Natural killer cell treated with Interleukin-12 subunit alpha and Interleukin-12 subunit beta and Interleukin-15 and Interleukin-18, amount 100 ng/mL, for 72 hours (primary cell): Measurements from ENCODE around the gene SRSF4. TPM values are rescaled to one million over a fixed set of nuclear protein-coding genes. Genes with fewer than 3 reads are reported as not detected.

Experiments used
- ATAC-seq, 2 donors: fragments of 150-1000 bp; cut with Tn5 transposase in 1 of 2; sonication (Bioruptor Pico), chemical (Tn5 transposase) in 1 of 2; 2 replicates each; pipeline ENCODE4 v1.10.0; 2021
- DNase-seq: peaks from one replicate; pipeline ENCODE4 v3.0.0; 2022; ENCODE audit warnings: low spot score
- H3K27ac Mint-ChIP-seq, 2 donors: 1 replicate in 1 of 2; 2 replicates in 1 of 2; pipeline ENCODE4 v1.8.0; 2022; ENCODE audit warnings: mixed read lengths in 2 of 2, mild to moderate bottlenecking in 1 of 2, moderate library complexity in 1 of 2
- H3K27me3 Mint-ChIP-seq, 2 donors: 1 replicate in 1 of 2; 2 replicates in 1 of 2; pipeline ENCODE4 v1.8.0; 2022; ENCODE audit warnings: mixed read lengths in 2 of 2
- H3K36me3 Mint-ChIP-seq: one replicate; pipeline ENCODE4 v1.8.0; 2022; ENCODE audit warnings: mixed read lengths
- H3K4me1 Mint-ChIP-seq, 2 donors: 1 replicate in 1 of 2; 2 replicates in 1 of 2; pipeline ENCODE4 v1.8.0; 2022; ENCODE audit warnings: low read depth in 2 of 2, mixed read lengths in 2 of 2, mild to moderate bottlenecking in 1 of 2
- H3K4me3 Mint-ChIP-seq: one replicate; pipeline ENCODE4 v1.8.0; 2022; ENCODE audit warnings: mixed read lengths
- H3K9me3 Mint-ChIP-seq: 2 replicates; pipeline ENCODE4 v1.8.0; 2022; ENCODE audit warnings: mixed read lengths
- total RNA-seq, 2 donors: library from RNA; stranded (reverse); gene quantifications; one replicate each; pipeline ENCODE4 v1.2.3, GENCODE V29; 2022

The SRSF4 gene
- total RNA-seq, 2 donors from 2014 or later, result 127 to 145 TPM

DNA sequence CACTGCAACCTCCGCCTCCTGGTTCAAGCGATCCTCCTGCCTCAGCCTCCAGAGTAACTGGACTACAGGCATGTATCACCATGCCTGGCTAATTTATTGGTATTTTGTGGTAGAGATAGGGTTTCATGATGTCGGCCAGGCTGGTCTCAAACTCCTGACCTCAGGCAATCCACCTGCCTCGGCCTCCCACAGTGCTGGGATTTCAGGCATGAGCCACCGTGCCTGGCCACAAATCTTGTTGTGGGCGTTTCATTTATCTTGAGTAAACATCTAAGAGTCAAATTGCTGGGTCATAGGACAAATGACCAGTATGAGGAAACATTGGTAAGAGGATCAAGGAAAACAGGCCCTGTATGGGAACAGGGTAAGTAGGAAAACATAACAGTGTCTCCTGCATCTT, 75.9 kb downstream of the SRSF4 start:
- DNase-seq, result no peak
- no peak overlapping the region for H3K27ac Mint-ChIP-seq

DNA sequence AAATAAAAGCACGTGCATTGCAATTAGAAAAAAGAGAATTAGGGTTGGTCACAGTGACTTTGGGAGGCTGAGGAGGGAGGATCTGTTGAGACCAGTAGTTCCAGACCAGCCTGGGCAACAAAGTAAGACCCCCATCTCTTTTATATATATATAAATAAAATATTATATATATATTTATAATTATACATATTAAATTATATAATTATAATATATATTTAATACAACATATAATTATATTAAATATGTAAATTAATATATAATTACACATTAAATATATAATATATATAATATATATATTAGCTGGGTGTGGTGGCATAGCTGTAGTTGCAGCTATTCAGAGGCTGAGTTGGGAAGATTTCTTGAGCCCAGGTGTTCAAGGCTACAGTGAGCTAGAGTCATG, 81.2 kb downstream of the SRSF4 start:
- Mint-ChIP-seq H3K9me3 (no peaks in the 10 kb centered on the region), H3K27me3 (no peaks in the 10 kb centered on the region), H3K27ac (no peak overlapping the region), H3K4me3 (no peak overlapping the region), H3K36me3 (peaks cover 10% of the 10 kb centered on the region), H3K4me1 (peaks cover 0 to 6% of the 10 kb centered on the region in 2 donors)
- ATAC-seq (no peak), DNase-seq (no peak)

More for the DNA sequence above, 75.9 kb downstream of the SRSF4 start:
- H3K36me3 Mint-ChIP-seq, result no peaks in the 10 kb centered on the region
- H3K27me3 Mint-ChIP-seq, result no peaks in the 10 kb centered on the region
- no peak overlapping the region for H3K4me3 Mint-ChIP-seq
- no peak for ATAC-seq
- no peaks in the 10 kb centered on the region for H3K4me1 Mint-ChIP-seq
- H3K9me3 Mint-ChIP-seq, result no peaks in the 10 kb centered on the region

- H3K27me3 Mint-ChIP-seq, result no peaks in the 10 kb centered on the region
- no peak overlapping the region for H3K4me3 Mint-ChIP-seq
- H3K36me3 Mint-ChIP-seq, result peaks cover 10% of the 10 kb centered on the region
- peaks cover 0 to 6% of the 10 kb centered on the region in 2 donors for H3K4me1 Mint-ChIP-seq
- no peaks in the 10 kb centered on the region for H3K9me3 Mint-ChIP-seq
- DNase-seq (no peak), ATAC-seq (no peak)
- no peak overlapping the region for H3K27ac Mint-ChIP-seq
Measured at GRCh38 chr1:29099286-29099685, 82.4 kb downstream of the SRSF4 start.

Other genes starting within 250 kb of the SRSF4 start
- not detected for gene TMEM200B, start 58.0 kb downstream of the SRSF4 start, total RNA-seq
- 10 to 100 TPM; 21.2 to 36.2 TPM for gene MECR, start 49.0 kb upstream of the SRSF4 start, total RNA-seq
- 1 to 10 TPM; 1.3 to 1.4 TPM for gene PTPRU, start 54.6 kb upstream of the SRSF4 start, total RNA-seq